Activated T-cell treated with anti-CD3 and anti-CD28 coated beads, Interleukin-2, amount 50 U/mL, for 72 hours (primary cell): ENCODE measurements around the gene COQ5. TPM values are rescaled to one million over a fixed set of nuclear protein-coding genes. Genes with fewer than 3 reads are reported as not detected.
"Not testable (repeated sequence)": the region's sequence is repeated elsewhere in the genome, so short reads cannot be mapped to it uniquely, and the experiment has no call there.

Source experiments
- ATAC-seq, 2 donors: fragments of 150-1000 bp; cut with Tn5 transposase; replicated peaks in 1 of 2; 2 replicates each; pipeline ENCODE4 v1.10.0; 2021; ENCODE audit warnings: moderate library complexity in 2 of 2, mild to moderate bottlenecking in 1 of 2
- DNase-seq, 2 donors: peaks; one replicate each; pipeline ENCODE4 v3.0.0; 2021 to 2022; ENCODE audit warnings: mixed read lengths in 1 of 2
- H3K27ac Mint-ChIP-seq: one replicate; pipeline ENCODE4 v1.8.0; 2022; ENCODE audit warnings: mild to moderate bottlenecking, moderate library complexity, mixed read lengths
- H3K27me3 Mint-ChIP-seq: one replicate; pipeline ENCODE4 v1.8.0; 2022; ENCODE audit warnings: low read depth, mixed read lengths
- H3K36me3 Mint-ChIP-seq, 2 donors: one replicate each; pipeline ENCODE4 v1.8.0; 2022; ENCODE audit warnings: mixed read lengths in 2 of 2, mild to moderate bottlenecking in 1 of 2; ENCODE audit not compliant: insufficient read depth in 2 of 2
- H3K4me1 Mint-ChIP-seq: one replicate; pipeline ENCODE4 v1.8.0; 2022; ENCODE audit warnings: low read depth, mixed read lengths
- H3K4me3 Mint-ChIP-seq, 2 donors: one replicate each; pipeline ENCODE4 v1.8.0; 2022; ENCODE audit warnings: mild to moderate bottlenecking in 2 of 2, mixed read lengths in 2 of 2, moderate library complexity in 2 of 2
- H3K9me3 Mint-ChIP-seq, 2 donors: one replicate each; pipeline ENCODE4 v1.8.0; 2022; ENCODE audit warnings: mixed read lengths in 2 of 2
- total RNA-seq, 2 donors: library from RNA; stranded (reverse); gene quantifications; one replicate each; pipeline ENCODE4 v1.2.3, GENCODE V29; 2022

The COQ5 gene
- total RNA-seq, 2 donors from 2014 or later: 28.9 to 36.7 TPM

DNA sequence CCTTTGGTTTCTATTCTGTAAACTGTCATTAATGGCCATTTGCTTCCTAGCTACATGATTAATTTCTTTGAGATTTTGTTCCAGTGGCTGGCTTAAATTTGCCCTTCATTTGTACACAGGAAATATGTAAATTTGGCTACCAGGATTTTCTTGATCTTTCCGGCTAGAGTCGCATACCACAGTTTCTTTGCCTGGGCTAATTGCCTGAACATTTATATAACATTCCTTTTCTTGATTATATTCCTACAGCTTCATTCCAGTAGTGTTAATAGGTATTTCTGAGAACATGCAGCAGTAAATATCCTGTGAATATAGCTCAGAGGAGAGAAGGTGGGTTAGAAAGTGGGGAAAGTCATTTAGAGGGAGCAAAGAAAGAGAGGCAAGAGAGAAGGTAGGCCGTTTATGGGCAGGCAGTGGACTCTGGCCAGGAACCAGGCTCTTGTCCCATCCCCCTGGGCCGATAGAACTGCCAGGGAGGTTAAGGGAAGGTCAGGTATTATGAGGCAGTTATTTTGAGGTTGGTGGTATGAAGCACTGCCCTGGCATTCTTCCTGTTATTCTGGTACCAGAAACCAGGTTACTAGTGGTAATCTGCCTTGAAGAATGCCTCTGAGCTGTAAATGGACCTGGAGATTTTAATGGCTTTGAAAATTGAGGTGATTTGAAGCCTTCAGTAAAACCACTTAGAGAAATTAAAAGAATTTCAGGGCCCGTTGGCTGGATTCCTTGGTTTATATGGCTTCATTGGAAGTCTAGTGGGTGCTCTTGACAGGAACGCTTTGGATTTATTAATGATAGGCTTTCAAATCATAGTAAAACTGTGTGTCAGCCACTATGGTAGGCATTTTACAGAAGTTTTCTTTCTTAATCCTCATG is 9.6 kb upstream of the COQ5 start:
- Mint-ChIP-seq H3K27ac (peak overlapping the region; percentile 92), H3K36me3 (peaks cover 11 to 22% of the 10 kb centered on the region in 2 donors), H3K27me3 (no peaks in the 10 kb centered on the region), H3K4me1 (peaks cover 75% of the 10 kb centered on the region), H3K9me3 (no peaks in the 10 kb centered on the region), H3K4me3 (peak overlapping the region; percentile 88 to 97)
- ATAC-seq (no peak), DNase-seq (no peak)

DNA sequence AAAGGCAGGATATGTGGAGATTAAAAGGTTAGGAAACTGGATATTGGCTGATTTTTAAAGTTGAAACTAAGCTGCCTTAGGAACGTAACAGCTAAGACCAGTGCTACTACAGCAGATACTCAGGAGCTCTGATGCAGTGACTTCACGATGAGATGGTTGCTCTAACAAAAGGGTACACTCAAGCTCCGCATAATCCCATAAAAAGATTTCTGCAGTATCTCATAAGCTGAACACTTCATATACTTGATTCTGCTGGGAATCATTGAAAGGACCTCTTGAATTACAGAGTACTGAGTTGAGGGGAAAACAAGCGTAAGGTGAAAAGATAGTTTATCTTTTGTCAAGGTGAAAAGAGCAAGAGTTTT is 8.9 kb upstream of the COQ5 start:
- Mint-ChIP-seq H3K9me3 (no peaks in the 10 kb centered on the region), H3K36me3 (peaks cover 11 to 21% of the 10 kb centered on the region in 2 donors), H3K4me1 (peaks cover 79% of the 10 kb centered on the region), H3K27ac (peak overlapping the region; percentile 92), H3K4me3 (peak overlapping the region; percentile 88 to 97), H3K27me3 (no peaks in the 10 kb centered on the region)
- DNase-seq (no peak), ATAC-seq (no peak)

DNA sequence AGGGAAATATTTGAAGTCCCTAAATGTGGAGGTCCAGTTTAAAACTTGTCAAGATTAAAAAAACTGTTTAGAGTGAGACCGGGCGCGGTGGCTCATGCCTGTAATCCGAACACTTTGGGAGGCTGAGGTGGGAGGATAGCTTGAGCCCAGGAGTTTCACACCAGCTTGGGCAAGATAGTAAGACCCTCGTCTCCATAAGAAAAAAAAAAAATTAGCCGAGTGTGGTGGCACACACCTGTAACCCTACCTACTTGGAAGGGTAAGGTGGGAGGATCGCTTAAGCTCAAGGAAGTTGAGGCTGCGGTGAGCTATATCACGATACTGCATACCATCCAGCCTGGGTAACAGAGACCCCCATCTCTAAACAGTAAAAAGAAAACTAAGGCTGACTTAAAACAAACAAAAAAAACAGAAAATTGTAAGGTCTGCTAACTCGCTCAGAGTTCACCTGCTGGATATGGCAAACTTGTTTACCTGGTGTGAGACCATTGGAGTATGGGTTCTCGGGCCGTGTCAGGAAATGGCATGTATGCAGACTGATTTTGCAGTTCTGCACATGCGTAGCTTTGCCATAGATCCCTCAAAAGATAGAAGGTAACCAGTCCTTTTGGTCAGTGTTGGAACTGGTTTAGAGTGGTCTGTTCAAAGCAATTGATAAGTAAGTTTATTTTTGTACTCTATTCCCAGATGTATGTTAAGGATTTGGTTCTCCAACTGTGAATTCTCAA is 7.3 kb upstream of the COQ5 start:
- peaks cover 9 to 19% of the 10 kb centered on the region in 2 donors for H3K36me3 Mint-ChIP-seq
- no peaks in the 10 kb centered on the region for H3K27me3 Mint-ChIP-seq
- H3K9me3 Mint-ChIP-seq: no peaks in the 10 kb centered on the region
- peak overlapping the region; percentile 82 for H3K27ac Mint-ChIP-seq
- H3K4me1 Mint-ChIP-seq: peaks cover 74% of the 10 kb centered on the region
- DNase-seq (peak; percentile 28 to 33), ATAC-seq (no peak)
- H3K4me3 Mint-ChIP-seq: peak overlapping the region; percentile 88 to 97

DNA sequence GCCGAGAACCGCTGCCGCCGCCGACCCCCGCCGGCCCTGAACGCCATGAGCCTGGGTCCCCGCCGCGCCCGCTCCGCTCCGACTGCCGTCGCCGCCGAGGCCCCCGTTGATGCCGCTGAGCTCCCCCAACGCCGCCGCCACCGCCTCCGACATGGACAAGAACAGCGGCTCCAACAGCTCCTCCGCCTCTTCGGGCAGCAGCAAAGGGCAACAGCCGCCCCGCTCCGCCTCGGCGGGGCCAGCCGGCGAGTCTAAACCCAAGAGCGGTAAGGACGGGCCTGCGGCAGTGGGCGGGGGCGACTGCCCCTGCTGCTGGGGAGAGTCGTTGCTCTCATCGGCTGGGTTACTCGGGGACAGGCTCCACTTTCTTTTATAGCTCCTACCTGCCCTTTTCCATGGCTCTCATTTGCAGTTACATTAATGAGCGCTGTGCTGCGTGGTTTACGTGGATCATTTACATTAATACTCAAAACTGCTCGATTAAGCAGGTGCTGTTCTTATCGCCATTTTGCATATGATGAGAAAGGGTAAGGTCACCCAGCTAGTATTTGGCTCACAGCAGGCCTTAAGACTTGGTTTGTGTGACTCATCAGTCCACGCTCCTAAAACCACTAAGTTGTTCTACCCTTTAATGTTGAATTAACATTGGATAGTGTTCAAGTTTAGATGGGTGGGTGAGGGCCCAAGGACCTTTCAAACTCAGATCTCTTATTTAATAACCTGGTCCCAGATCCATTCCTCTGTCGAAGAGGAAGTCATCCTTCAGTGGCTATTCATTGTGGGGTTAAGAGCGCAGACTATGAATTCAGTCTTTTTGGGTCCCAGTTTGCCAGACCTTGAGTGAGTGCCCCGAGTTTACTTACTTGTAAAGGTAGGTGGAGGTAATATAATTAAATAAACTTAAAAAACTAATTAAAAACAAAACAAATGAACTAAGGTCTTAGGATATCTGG is 6.0 kb upstream of the COQ5 start:
- peak overlapping the region; percentile 98 for H3K27ac Mint-ChIP-seq
- H3K4me1 Mint-ChIP-seq: peaks cover 65% of the 10 kb centered on the region
- ATAC-seq (peak; percentile 63 to 66), DNase-seq (peak; percentile 63 to 67)
- peaks cover 6 to 16% of the 10 kb centered on the region in 2 donors for H3K36me3 Mint-ChIP-seq
- no peaks in the 10 kb centered on the region for H3K27me3 Mint-ChIP-seq
- H3K9me3 Mint-ChIP-seq: no peaks in the 10 kb centered on the region
- peak overlapping the region; percentile 88 to 97 for H3K4me3 Mint-ChIP-seq

DNA sequence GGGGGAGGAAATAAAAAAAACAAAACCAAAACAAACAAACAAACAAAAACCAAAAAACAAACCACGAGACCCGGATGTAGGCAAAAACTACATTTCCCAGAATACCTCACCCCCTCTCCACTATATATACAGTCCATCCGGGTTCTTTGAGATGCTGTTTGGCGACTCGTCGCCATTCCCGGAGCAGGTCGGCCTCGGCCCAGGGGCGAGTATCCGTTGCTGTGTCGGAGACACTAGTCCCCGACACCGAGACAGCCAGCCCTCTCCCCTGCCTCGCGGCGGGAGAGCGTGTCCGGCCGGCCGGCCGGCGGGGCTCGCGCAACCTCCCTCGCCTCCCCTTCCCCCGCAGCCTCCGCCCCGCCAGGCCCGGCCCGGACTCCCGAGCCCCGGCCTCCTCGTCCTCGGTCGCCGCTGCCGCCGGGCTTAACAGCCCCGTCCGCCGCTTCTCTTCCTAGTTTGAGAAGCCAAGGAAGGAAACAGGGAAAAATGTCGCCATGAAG is 5.3 kb upstream of the COQ5 start, which contains the start of gene RNF10:
RNF10 (plus strand) TSS at position 154 of the 500 bp plus-strand sequence. CDS start 456 bp downstream, outside the sequence.
- ATAC-seq: peak; percentile 80 to 81
- Mint-ChIP-seq H3K4me3 (peak within 1 kb of the TSS; percentile 88 to 97), H3K27me3 (no peaks in the 10 kb centered on the region), H3K4me1 (peaks cover 62% of the 10 kb centered on the region), H3K27ac (peak within 1 kb of the TSS; percentile 98), H3K9me3 (no peaks in the 10 kb centered on the region), H3K36me3 (peaks cover 6 to 16% of the 10 kb centered on the region in 2 donors)
- peak; percentile 80 for DNase-seq

DNA sequence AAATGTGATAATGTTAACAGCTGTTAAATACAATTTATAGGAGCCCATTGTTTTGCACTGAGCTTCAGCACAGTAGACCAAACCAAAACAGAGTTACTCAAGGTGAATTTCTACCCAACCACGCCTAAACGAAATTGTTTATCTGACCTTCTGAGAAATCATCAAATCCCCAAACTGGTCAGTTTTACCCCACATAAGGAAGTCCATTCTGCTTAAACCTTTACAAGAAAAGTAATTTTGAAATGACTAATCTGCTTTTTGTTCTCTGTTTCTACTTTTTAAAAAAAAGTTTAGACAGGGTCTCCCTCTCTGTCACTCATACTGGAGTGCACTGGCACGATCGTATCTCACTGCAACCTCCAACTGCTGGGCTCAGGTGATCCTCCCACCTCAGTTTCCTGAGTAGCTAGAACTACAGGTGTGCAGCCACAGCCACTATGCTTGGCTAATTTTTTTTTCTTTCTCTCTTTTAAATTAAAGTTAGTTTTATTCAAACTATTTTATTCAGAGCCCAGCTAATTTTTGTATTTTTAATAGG is 3.8 kb upstream of the COQ5 start:
- H3K27me3 Mint-ChIP-seq: no peaks in the 10 kb centered on the region
- ATAC-seq: no peak
- peaks cover 5 to 15% of the 10 kb centered on the region in 2 donors for H3K36me3 Mint-ChIP-seq
- no peak overlapping the region for H3K4me3 Mint-ChIP-seq
- DNase-seq: no peak
- H3K4me1 Mint-ChIP-seq: peaks cover 53% of the 10 kb centered on the region
- no peaks in the 10 kb centered on the region for H3K9me3 Mint-ChIP-seq
- no peak overlapping the region for H3K27ac Mint-ChIP-seq

DNA sequence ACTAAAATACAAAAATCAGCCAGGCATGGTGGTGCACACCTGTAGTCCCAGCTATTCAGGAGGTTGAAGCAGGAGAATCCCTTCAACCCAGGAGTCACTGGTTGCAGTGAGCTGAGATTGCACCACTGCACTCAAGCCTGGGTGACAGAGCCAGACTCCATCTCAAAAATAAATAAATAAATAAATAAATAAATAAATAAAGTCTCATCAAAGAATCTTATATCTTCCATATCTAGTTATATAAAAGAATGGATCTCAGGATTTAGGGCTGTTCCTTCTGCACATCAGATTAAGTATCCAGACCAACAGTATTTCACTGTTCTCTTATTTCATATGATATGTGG is 1.4 kb upstream of the COQ5 start:
- Mint-ChIP-seq H3K4me3 (peak overlapping the region; percentile 99 to 100), H3K36me3 (peaks cover 5 to 11% of the 10 kb centered on the region in 2 donors), H3K4me1 (peaks cover 29% of the 10 kb centered on the region)
- H3K9me3 Mint-ChIP-seq, ATAC-seq, H3K27ac Mint-ChIP-seq, H3K27me3 Mint-ChIP-seq, DNase-seq: not testable (repeated sequence)

DNA sequence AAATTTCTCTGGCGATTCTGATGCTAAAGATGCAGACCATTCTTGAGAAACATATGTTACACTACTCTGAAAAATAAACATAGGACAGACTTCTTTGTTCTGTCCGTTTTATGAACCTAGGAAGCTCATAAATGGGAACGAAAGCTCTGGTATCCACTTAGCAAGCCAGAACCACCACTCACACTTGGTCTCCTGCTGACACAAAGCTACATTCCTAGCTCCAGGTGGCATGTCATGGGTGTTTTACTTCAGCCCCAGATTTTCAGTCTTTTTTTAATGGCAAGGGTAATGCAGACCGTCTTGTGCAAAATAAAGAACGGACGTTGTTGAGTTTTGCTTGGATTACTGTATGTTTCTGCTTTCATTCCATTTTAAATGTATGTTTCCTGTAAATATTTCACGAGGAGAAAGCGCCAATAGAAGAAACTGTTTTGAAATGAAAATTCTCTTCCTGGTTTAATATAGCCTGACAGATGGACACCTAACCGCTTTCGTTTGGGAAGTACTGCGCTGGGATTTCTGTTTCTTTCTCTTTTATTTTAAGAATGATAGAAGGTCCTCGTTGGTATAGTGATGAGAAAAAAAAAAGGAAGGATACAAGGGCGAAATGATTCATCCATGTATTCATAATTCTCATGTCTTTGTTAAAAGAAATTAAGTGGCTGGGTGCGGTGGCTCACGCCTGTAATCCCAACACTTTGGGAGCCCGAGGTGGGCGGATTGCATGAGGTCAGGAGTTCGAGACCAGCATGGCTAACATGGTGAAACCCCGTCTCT is 871 bp upstream of the COQ5 start:
- Mint-ChIP-seq H3K9me3 (no peaks in the 10 kb centered on the region), H3K4me1 (peaks cover 26% of the 10 kb centered on the region), H3K36me3 (peaks cover 2 to 6% of the 10 kb centered on the region in 2 donors), H3K27me3 (no peaks in the 10 kb centered on the region), H3K4me3 (peak overlapping the region; percentile 99 to 100), H3K27ac (peak overlapping the region; percentile 100)
- DNase-seq: no peak
- ATAC-seq: no peak

DNA sequence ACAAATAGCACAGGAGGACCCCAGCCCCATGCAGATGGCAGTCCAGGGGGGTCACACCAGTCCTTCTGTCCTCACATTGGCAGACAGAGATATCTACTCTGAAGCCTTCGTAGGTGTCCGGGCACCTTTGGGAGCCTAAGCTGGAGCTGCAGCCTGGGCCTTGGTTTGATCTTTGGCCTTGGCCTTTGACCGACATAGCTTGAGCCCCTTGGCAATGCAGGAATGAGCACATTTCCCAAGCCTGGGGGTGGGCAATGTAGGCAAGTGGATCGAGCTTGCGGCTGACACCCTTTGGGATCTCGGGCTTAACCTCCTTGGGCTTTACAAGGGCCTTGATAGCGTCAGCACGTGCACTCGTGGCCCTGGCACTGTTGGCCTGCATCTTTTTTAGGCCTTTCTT is 6.4 kb downstream of the COQ5 start:
- no peak for DNase-seq
- no peak for ATAC-seq
- H3K4me1 Mint-ChIP-seq: no peaks in the 10 kb centered on the region
- H3K4me3 Mint-ChIP-seq: no peak overlapping the region
- H3K27me3 Mint-ChIP-seq: no peaks in the 10 kb centered on the region
- no peak overlapping the region for H3K27ac Mint-ChIP-seq
- H3K9me3 Mint-ChIP-seq: no peaks in the 10 kb centered on the region
- H3K36me3 Mint-ChIP-seq: peaks cover 0 to 4% of the 10 kb centered on the region in 2 donors

DNA sequence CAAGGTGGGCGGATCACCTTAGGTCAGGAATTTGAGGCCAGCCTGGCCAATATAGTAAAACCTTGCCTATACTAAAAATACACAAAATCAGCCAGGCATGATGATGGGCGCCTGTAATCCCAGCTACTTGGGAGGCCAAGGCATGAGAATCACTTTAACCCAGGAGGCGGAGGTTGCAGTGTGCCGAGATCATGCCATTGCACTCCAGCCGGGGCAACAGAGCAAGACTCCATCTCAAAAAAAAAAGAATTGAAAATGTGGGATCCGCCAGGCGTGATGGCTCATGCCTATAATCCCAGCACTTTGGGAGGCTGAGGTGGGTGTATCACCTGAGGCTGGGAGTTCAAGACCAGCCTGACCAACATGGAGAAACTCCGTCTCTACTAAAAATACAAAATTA is 9.6 kb downstream of the COQ5 start:
- not testable (repeated sequence) for H3K27me3 Mint-ChIP-seq, H3K4me1 Mint-ChIP-seq, DNase-seq, ATAC-seq, H3K4me3 Mint-ChIP-seq, H3K36me3 Mint-ChIP-seq, H3K9me3 Mint-ChIP-seq, H3K27ac Mint-ChIP-seq

DNA sequence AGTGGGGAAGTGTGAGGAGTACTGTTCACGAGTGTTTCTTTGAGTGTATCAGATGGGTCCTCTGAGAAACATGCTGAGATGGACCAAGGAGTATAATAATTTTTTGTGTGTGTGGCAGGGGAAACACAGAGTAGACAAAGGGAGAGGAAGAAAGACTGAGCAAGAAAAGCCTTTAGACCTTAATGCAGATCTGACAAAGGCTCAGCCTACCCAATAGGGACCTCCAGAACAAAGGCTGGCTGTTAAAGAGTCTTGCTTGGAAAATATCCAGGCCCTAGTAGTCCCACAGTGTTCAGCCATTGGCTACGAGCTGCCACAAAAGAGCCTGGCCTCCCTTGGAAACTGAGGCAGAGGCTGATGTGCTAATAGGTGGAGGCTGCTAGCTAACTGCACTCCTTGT is 13.5 kb downstream of the COQ5 start:
- ATAC-seq (no peak), DNase-seq (no peak)
- H3K4me3 Mint-ChIP-seq: no peak overlapping the region
- H3K9me3 Mint-ChIP-seq: no peaks in the 10 kb centered on the region
- no peaks in the 10 kb centered on the region for H3K4me1 Mint-ChIP-seq
- H3K36me3 Mint-ChIP-seq: peaks cover 5 to 8% of the 10 kb centered on the region in 2 donors
- H3K27me3 Mint-ChIP-seq: no peaks in the 10 kb centered on the region
- no peak overlapping the region for H3K27ac Mint-ChIP-seq

DNA sequence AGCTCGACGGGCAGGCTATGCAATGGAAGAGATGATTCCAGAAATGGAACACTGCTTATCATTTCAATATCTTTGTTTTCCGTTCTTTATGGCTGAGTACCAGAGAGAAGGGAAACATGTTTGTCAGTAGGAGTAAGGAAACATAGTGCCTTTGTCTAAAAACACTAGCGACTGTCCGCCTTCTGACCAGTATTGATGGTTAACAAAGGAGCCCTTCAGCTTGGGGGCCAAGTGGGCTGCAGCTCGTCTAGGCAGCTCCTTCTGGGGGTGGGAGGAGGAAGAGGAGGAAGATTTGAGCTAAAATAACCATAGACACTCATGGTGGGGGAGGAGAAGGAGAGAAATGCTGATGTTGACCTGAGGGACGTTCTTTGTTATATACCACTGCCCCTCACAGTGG is 15.0 kb downstream of the COQ5 start:
- DNase-seq: no peak
- Mint-ChIP-seq H3K27ac (no peak overlapping the region), H3K9me3 (no peaks in the 10 kb centered on the region), H3K36me3 (peaks cover 5 to 11% of the 10 kb centered on the region in 2 donors), H3K27me3 (no peaks in the 10 kb centered on the region), H3K4me1 (no peaks in the 10 kb centered on the region), H3K4me3 (no peak overlapping the region)
- no peak for ATAC-seq
